Mammary epithelial cell (primary cell): ENCODE data around the gene NELFE.
"Not testable (repeated sequence)": the region's sequence is repeated elsewhere in the genome, so short reads cannot be mapped to it uniquely, and the experiment has no call there.

ENCODE experiments used
- EZH2 ChIP-seq: IDR thresholded peaks from 2 replicates; pipeline ENCODE4 v1.6.1; 2012; ENCODE audit warnings: low read length, inconsistent platforms, borderline replicate concordance
- TF ChIP-seq, protein P1 (sequence below), 2 donors: IDR thresholded peaks in 1 of 2; conservative IDR thresholded peaks in 1 of 2; 2 replicates each; pipeline ENCODE4 v1.5.1; 2011 to 2012; ENCODE audit warnings: inconsistent platforms in 2 of 2, low read length in 2 of 2, mild to moderate bottlenecking in 2 of 2, control low read depth in 1 of 2, low read depth in 1 of 2; ENCODE audit not compliant: insufficient read depth in 1 of 2; ENCODE audit errors: extremely low read depth in 1 of 2

DNA sequence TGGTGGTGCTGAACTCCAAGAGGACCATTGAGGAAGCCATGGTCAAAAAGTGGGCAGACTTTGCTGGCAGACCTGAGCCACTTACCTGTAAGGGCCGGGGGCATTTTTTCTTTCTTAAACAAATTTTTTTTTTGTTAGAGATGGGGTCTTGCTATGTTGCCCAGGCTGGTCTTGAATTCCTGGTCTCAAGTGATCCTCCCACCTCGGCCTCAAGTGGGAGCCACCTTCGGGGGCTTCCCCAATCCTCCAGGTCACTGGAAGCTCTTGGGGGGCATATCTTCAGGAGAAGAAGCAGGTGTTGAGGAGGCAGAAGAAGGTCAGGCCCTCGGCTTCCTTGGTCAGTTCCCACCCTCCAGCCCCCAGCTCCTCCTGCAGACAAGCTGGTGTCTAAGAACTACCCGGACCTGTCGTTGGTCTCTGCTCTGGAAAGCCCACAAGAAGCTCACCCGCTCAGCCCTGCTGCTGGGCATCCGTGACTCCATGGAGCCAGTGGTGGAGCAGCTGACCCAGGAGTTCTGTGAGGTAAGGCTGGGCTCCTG lies 47.3 kb upstream of the NELFE start:
- TF ChIP-seq, protein P1, sequence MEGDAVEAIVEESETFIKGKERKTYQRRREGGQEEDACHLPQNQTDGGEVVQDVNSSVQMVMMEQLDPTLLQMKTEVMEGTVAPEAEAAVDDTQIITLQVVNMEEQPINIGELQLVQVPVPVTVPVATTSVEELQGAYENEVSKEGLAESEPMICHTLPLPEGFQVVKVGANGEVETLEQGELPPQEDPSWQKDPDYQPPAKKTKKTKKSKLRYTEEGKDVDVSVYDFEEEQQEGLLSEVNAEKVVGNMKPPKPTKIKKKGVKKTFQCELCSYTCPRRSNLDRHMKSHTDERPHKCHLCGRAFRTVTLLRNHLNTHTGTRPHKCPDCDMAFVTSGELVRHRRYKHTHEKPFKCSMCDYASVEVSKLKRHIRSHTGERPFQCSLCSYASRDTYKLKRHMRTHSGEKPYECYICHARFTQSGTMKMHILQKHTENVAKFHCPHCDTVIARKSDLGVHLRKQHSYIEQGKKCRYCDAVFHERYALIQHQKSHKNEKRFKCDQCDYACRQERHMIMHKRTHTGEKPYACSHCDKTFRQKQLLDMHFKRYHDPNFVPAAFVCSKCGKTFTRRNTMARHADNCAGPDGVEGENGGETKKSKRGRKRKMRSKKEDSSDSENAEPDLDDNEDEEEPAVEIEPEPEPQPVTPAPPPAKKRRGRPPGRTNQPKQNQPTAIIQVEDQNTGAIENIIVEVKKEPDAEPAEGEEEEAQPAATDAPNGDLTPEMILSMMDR (conservative IDR thresholded peaks at IDR 0.05 in 1 of 2, IDR thresholded peaks at IDR 0.05 in 1 of 2; ENCODE audit: extremely low read depth in 1 of 2, insufficient read depth in 1 of 2, low read depth in 1 of 2, low read length in 2 of 2), result not testable (repeated sequence)
- TF ChIP-seq EZH2, result not testable (repeated sequence)
